Esophagus muscularis mucosa (tissue), 3 donors: Measurements from ENCODE around the gene IRS2.

Experiments used
- POLR2AphosphoS5 ChIP-seq, 2 donors: sonication (generic); formaldehyde crosslinking; IDR thresholded peaks; one replicate each; pipeline ENCODE4 v1.6.1; 2017; ENCODE audit warnings: antibody characterized with exemption in 2 of 2
- TF ChIP-seq, protein P1 (sequence below), 3 experiments: fragments of 200-600 bp in 2 of 3; fragments of 450-650 bp in 1 of 3; sonication (generic) in 2 of 3; IDR thresholded peaks; one replicate each; pipeline ENCODE4 v1.5.1; 2017 to 2019; ENCODE audit warnings: antibody characterized with exemption in 3 of 3, mild to moderate bottlenecking in 2 of 3, moderate library complexity in 1 of 3

DNA sequence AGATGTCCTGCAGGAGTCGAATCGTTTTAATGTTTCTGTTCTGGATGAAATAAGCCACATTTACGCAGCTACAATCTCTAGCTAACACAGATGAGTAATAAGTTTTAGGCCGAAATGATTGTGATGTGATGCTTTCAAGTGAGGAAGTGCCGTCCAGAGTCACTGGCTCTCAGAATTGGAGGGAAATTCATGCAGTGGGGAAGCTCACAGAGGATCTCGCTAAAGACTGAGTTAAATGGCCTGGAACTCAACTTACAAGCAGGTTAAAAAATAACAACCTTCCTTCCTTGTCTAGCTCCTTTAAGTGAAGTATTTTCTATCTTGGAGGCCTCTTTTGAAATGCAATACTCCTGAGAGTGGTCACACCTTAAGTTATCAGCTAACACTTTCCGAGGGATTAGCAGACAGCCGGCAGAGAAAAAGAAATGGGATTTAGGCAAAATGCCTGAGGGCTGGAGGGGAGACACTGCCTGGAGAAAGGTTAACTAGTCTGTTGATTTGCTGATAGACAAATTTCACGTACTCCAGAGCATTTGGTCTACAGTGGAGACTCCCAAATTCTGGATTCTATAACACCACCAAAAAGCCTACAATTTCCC lies 74.2 kb downstream of the IRS2 start:
- TF ChIP-seq, protein P1, sequence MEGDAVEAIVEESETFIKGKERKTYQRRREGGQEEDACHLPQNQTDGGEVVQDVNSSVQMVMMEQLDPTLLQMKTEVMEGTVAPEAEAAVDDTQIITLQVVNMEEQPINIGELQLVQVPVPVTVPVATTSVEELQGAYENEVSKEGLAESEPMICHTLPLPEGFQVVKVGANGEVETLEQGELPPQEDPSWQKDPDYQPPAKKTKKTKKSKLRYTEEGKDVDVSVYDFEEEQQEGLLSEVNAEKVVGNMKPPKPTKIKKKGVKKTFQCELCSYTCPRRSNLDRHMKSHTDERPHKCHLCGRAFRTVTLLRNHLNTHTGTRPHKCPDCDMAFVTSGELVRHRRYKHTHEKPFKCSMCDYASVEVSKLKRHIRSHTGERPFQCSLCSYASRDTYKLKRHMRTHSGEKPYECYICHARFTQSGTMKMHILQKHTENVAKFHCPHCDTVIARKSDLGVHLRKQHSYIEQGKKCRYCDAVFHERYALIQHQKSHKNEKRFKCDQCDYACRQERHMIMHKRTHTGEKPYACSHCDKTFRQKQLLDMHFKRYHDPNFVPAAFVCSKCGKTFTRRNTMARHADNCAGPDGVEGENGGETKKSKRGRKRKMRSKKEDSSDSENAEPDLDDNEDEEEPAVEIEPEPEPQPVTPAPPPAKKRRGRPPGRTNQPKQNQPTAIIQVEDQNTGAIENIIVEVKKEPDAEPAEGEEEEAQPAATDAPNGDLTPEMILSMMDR (IDR thresholded peaks at IDR 0.05), result no peak
- TF ChIP-seq POLR2AphosphoS5 (IDR thresholded peaks at IDR 0.05), result no peak
